Esophagus (tissue), 2 donors: ENCODE data around the gene ZNF678. TPM values are rescaled to one million over a fixed set of nuclear protein-coding genes. Genes with fewer than 3 reads are reported as not detected.

ENCODE experiments used
- H3K27ac ChIP-seq, 2 donors: one replicate each; pipeline ENCODE4 v1.5.1; 2013; ENCODE audit warnings: low read depth in 2 of 2, mild to moderate bottlenecking in 2 of 2, inconsistent platforms in 1 of 2, low read length in 1 of 2, moderate library complexity in 1 of 2
- H3K27me3 ChIP-seq, 2 donors: one replicate each; pipeline ENCODE4 v1.6.1; 2013; ENCODE audit warnings: low read length in 2 of 2, control low read depth in 1 of 2, mild to moderate bottlenecking in 1 of 2; ENCODE audit not compliant: insufficient read depth in 2 of 2, control insufficient read depth in 1 of 2
- H3K36me3 ChIP-seq, 2 donors: one replicate each; pipeline ENCODE4 v1.6.1; 2013; ENCODE audit warnings: low read length in 1 of 2; ENCODE audit not compliant: control insufficient read depth in 2 of 2, insufficient read depth in 2 of 2
- H3K4me1 ChIP-seq, 2 donors: one replicate each; pipeline ENCODE4 v1.6.1; 2013; ENCODE audit warnings: low read length in 1 of 2; ENCODE audit not compliant: control insufficient read depth in 2 of 2, insufficient read depth in 2 of 2
- H3K4me3 ChIP-seq, 2 donors: one replicate each; pipeline ENCODE4 v1.5.1; 2013; ENCODE audit warnings: low read length in 2 of 2, mild to moderate bottlenecking in 2 of 2, low read depth in 1 of 2, moderate library complexity in 1 of 2
- H3K9me3 ChIP-seq, 2 donors: one replicate each; pipeline ENCODE4 v1.6.1; 2013; ENCODE audit warnings: mild to moderate bottlenecking in 2 of 2, low read depth in 1 of 2, low read length in 1 of 2, moderate library complexity in 1 of 2; ENCODE audit not compliant: control insufficient read depth in 2 of 2, insufficient read depth in 1 of 2
- WGBS, 2 donors: extraction: QIAGEN DNeasy Blood & Tissue Kit; methylation state at CpG; one replicate each; pipeline ENCODE4 v1.1.7; 2013; 5-methylcytosine and 5-hydroxymethylcytosine counted together
- polyA plus RNA-seq, 2 donors: library from polyadenylated mRNA; stranded (reverse); fragments of 200-250 nt; gene quantifications; one replicate each; pipeline ENCODE4 v1.2.3, GENCODE V29; 2013
- donor health status: healthy with polysubstance abuse.
- donor health status: Bipolar disorder and iron deficiency.

Gene ZNF678
- polyA plus RNA-seq, 2 donors, result 0.77 to 0.79 TPM

DNA sequence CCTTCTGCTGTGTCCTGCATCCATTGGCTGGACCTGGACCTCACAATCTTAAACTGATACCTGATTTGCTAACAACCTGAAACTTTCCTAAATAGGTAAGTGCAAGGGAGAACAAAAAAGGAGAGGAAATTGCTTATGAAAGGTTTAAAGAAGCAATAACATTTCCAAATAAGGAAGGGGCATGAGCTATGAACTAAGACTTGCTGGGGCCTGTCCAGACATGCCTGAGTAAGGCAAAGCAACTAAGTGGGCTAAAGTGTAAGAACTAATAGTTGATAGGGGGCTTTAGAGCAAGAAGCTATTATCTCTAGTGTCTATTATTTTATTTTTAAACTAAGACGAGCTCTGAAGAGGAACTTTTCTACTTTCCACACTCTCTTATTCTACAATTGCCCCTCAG lies 160.1 kb downstream of the ZNF678 start:
- H3K9me3 ChIP-seq, result peaks cover 5 to 16% of the 10 kb centered on the region in 2 donors
- no peaks in the 10 kb centered on the region for H3K27me3 ChIP-seq
- no peak overlapping the region for H3K4me3 ChIP-seq
- H3K27ac ChIP-seq, result no peak overlapping the region
- 80 to 95% methylated on average over 1 of the region's 1 CpG for WGBS, 2 donors
- no peaks in the 10 kb centered on the region for H3K36me3 ChIP-seq
- no peaks in the 10 kb centered on the region for H3K4me1 ChIP-seq

DNA sequence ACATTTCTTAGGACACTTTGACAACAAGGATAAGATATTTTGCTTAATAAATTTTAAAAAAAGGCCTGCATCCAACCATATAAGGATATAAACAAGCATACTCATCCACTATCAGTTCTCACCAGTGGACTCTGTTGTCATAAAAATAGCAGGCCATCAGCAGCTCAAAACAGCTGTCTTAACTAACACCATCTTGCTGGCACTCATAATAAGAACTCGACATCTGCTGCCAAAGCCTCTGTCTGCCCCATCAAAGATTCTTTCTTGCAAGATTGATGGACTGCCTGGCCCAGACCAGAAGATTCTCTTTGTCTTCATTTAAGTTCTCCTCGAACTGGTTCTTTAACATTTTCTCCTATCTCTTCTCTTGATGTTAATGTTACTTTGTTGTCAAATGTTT lies 161.7 kb downstream of the ZNF678 start:
- H3K27ac ChIP-seq, result no peak overlapping the region
- WGBS, 2 donors, result 35 to 47% methylated on average over 2 of the region's 2 CpGs
- no peaks in the 10 kb centered on the region for H3K27me3 ChIP-seq
- peaks cover 2 to 8% of the 10 kb centered on the region in 2 donors for H3K9me3 ChIP-seq
- no peak overlapping the region for H3K4me3 ChIP-seq
- H3K36me3 ChIP-seq, result no peaks in the 10 kb centered on the region
- H3K4me1 ChIP-seq, result peaks cover 8 to 10% of the 10 kb centered on the region in 2 donors

DNA sequence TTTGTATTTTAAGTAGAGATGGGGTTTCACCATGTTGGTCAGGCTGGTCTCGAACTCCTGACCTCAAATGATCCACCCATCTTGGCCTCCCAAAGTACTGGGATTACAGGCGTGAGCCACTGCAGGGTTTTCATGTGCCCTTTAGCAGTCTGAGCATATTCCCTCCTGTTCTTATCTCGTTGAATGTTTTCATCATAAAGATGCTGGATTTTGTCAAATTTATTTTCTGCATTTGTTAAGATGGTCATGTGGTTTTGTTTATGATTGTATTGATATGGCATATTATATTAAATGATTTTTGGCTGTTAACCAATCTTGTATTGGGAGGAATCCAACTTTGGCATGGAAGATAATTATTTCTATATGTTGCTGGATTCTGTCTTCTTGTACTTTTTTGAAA lies 163.0 kb downstream of the ZNF678 start:
- H3K27ac ChIP-seq, result no peak overlapping the region
- peaks cover 0 to 5% of the 10 kb centered on the region in 2 donors for H3K36me3 ChIP-seq
- WGBS, 2 donors, result 81 to 84% methylated on average over 3 of the region's 3 CpGs
- peaks cover 8 to 11% of the 10 kb centered on the region in 2 donors for H3K4me1 ChIP-seq
- H3K4me3 ChIP-seq, result no peak overlapping the region
- H3K9me3 ChIP-seq, result peaks cover under 1 to 4% of the 10 kb centered on the region in 2 donors
- no peaks in the 10 kb centered on the region for H3K27me3 ChIP-seq

Other genes with a start within 250 kb of the ZNF678 start
- gene CDC42BPA, start 245.1 kb upstream of the ZNF678 start, polyA plus RNA-seq, result 1 to 10 TPM; 2.5 to 3.6 TPM
- 10 to 100 TPM in 1 of 2 donors, 1 to 10 TPM in 1; 9.7 to 12.5 TPM for gene JMJD4, start 171.7 kb downstream of the ZNF678 start, polyA plus RNA-seq
- 10 to 100 TPM in 1 of 2 donors, 1 to 10 TPM in 1; 7.9 to 11.4 TPM for gene SNAP47, start 171.9 kb downstream of the ZNF678 start, polyA plus RNA-seq